Prostate gland (tissue), 2 donors: ENCODE results near the gene LRRTM4.

Source experiments
- CTCF ChIP-seq, 4 experiments: fragments of 200-600 bp in 2 of 4; fragments of 450-650 bp in 2 of 4; sonication (generic) in 2 of 4; IDR thresholded peaks; 1 replicate in 3 of 4; 2 replicates in 1 of 4; pipeline ENCODE4 v1.5.1; 2016 to 2019; ENCODE audit warnings: antibody characterized with exemption in 4 of 4, mild to moderate bottlenecking in 2 of 4, moderate library complexity in 2 of 4
- POLR2A ChIP-seq: fragments of 450-650 bp; IDR thresholded peaks from one replicate; pipeline ENCODE4 v1.6.1; 2016; ENCODE audit warnings: antibody characterized with exemption, mild to moderate bottlenecking

DNA sequence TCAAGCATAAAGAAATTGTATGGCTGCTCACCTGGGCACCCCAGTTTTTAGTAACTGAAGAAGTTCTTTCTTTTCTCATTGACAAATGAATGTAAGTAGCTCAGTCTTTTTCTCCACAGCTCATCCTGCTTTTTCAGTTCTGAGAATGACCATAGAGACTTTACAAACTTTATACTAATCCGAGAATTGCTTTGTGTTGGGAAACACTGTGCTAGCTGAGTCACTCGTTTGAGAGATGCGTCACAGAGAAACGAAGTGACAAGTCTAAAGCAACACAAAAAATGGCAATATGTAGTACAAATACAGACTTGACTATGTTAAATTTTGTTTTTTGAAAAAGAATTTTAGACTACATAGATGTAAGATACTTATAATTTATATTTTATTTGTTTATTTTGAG lies 9.0 kb downstream of the LRRTM4 start:
- no peak for TF ChIP-seq CTCF (IDR thresholded peaks at IDR 0.05)
- no peak for TF ChIP-seq POLR2A
